Measurements from ENCODE around the gene IGF1R.

IGF1R gene

GRCh38 chr15:98909968-98910885 is 261.9 kb downstream of the IGF1R start:
- H3K4me3 ChIP-seq (ENCODE audit: low read depth, low read length): no peak overlapping the region
- no peak for TF ChIP-seq CTCF (IDR thresholded peaks at IDR 0.05; ENCODE audit: borderline replicate concordance, insufficient read depth, low read depth, low read length)

GRCh38 chr15:98914626-98915025 is 266.3 kb downstream of the IGF1R start:
- no peak for TF ChIP-seq CTCF (IDR thresholded peaks at IDR 0.05; ENCODE audit: borderline replicate concordance, insufficient read depth, low read depth, low read length)
- no peak overlapping the region for H3K4me3 ChIP-seq (ENCODE audit: low read depth, low read length)

- H3K4me3 ChIP-seq (ENCODE audit: low read depth, low read length): no peak overlapping the region
- no peak for TF ChIP-seq CTCF (IDR thresholded peaks at IDR 0.05; ENCODE audit: borderline replicate concordance, insufficient read depth, low read depth, low read length)
Measured at GRCh38 chr15:98916826-98917225, 268.5 kb downstream of the IGF1R start.

GRCh38 chr15:98917417-98917816 is 269.1 kb downstream of the IGF1R start:
- no peak for TF ChIP-seq CTCF (IDR thresholded peaks at IDR 0.05; ENCODE audit: borderline replicate concordance, insufficient read depth, low read depth, low read length)
- H3K4me3 ChIP-seq (ENCODE audit: low read depth, low read length): no peak overlapping the region

- no peak overlapping the region for H3K4me3 ChIP-seq (ENCODE audit: low read depth, low read length)
- TF ChIP-seq CTCF (IDR thresholded peaks at IDR 0.05; ENCODE audit: borderline replicate concordance, insufficient read depth, low read depth, low read length): no peak
Measured at GRCh38 chr15:98920091-98920880, 271.9 kb downstream of the IGF1R start.

GRCh38 chr15:98923171-98923570 is 274.8 kb downstream of the IGF1R start:
- no peak overlapping the region for H3K4me3 ChIP-seq (ENCODE audit: low read depth, low read length)
- no peak for TF ChIP-seq CTCF (IDR thresholded peaks at IDR 0.05; ENCODE audit: borderline replicate concordance, insufficient read depth, low read depth, low read length)
